Hepatic stellate cell (primary cell): Measurements from ENCODE around the gene RHBDF2.

Experiments
- DNase-seq: peaks from one replicate; pipeline ENCODE4 v3.0.0; 2011; ENCODE audit warnings: low spot score

RHBDF2 gene

GRCh38 chr17:76501018-76501826, at the start of gene RHBDF2:
Gene RHBDF2 (minus strand): TSS chr17:76501423. CDS start chr17:76481524, 19,899 bp downstream.
- no peak for DNase-seq

GRCh38 chr17:76549539-76549938, 48.3 kb upstream of the RHBDF2 start:
- no peak for DNase-seq

- DNase-seq, result no peak
These were observed 47.9 kb upstream of the RHBDF2 start for GRCh38 chr17:76549215-76549518.

GRCh38 chr17:76548378-76549214, 47.4 kb upstream of the RHBDF2 start:
- no peak for DNase-seq

- no peak for DNase-seq
These were observed 46.5 kb upstream of the RHBDF2 start for GRCh38 chr17:76547642-76548202.

- DNase-seq, result peak; percentile 63
These were observed 46.0 kb upstream of the RHBDF2 start for GRCh38 chr17:76547183-76547641.

GRCh38 chr17:76546556-76547182, 45.4 kb upstream of the RHBDF2 start:
- peak; percentile 72 for DNase-seq

GRCh38 chr17:76545918-76546555, 44.8 kb upstream of the RHBDF2 start:
- DNase-seq, result no peak

- peak; percentile 15 for DNase-seq
These were observed 43.5 kb upstream of the RHBDF2 start for GRCh38 chr17:76544546-76545365.

- no peak for DNase-seq
These were observed 42.8 kb upstream of the RHBDF2 start for GRCh38 chr17:76543826-76544545.

GRCh38 chr17:76543482-76543825, 42.2 kb upstream of the RHBDF2 start:
- no peak for DNase-seq

GRCh38 chr17:76542984-76543383, 41.8 kb upstream of the RHBDF2 start:
- no peak for DNase-seq

- DNase-seq, result no peak
These were observed 41.3 kb upstream of the RHBDF2 start for GRCh38 chr17:76542566-76542971.

- DNase-seq, result no peak
These were observed 40.7 kb upstream of the RHBDF2 start for GRCh38 chr17:76541739-76542454.

- peak; percentile 99 for DNase-seq
These were observed 39.4 kb upstream of the RHBDF2 start for GRCh38 chr17:76540381-76541300.

- DNase-seq, result peak; percentile 17
These were observed 38.5 kb upstream of the RHBDF2 start, which contains the start of gene PRCD for GRCh38 chr17:76539631-76540271. Gene PRCD (plus strand): TSS chr17:76540044. CDS start chr17:76540142, 98 bp downstream.

- peak; percentile 1 for DNase-seq
These were observed 37.8 kb upstream of the RHBDF2 start for GRCh38 chr17:76538941-76539570.
